ENCODE results near the gene DCDC1.

Gene DCDC1

DNA sequence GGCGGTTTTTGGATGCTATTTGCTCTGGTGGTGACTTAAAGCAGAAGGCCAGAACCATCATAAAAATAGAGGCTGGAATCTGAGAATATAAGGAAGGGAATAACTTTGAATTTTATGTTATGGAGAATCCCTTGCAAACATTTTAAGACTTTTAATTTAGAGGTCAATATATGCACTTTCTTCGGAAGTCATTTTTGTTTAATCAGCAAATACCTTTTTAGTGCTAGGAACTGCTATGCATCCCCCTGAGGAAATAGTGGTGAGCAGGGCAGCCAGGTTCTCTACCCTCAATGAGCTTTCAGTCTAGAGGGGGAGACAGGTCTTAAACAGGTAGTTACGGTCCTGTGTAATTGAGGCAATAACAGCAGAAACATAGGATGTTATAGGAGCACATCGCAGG, 516.9 kb downstream of the DCDC1 start:
- H3K36me3 ChIP-seq (ENCODE audit: control insufficient read depth, insufficient read depth, low read length), result no peaks in the 10 kb centered on the region
- no peak overlapping the region for H3K27ac ChIP-seq (ENCODE audit: insufficient read depth, low read length, poor library complexity, severe bottlenecking)
- no peaks in the 10 kb centered on the region for H3K27me3 ChIP-seq (replicated peaks; ENCODE audit: control insufficient read depth, insufficient read depth, low read length, poor library complexity, severe bottlenecking)
- H3K9me3 ChIP-seq (ENCODE audit: control insufficient read depth, low read length), result no peaks in the 10 kb centered on the region
- no peaks in the 10 kb centered on the region for H3K4me1 ChIP-seq (ENCODE audit: control insufficient read depth, insufficient read depth, low read length, poor library complexity, severe bottlenecking)
- no peak overlapping the region for H3K4me3 ChIP-seq (ENCODE audit: insufficient read depth, low read depth, low read length, poor library complexity, severe bottlenecking)
- no peak for DNase-seq

DNA sequence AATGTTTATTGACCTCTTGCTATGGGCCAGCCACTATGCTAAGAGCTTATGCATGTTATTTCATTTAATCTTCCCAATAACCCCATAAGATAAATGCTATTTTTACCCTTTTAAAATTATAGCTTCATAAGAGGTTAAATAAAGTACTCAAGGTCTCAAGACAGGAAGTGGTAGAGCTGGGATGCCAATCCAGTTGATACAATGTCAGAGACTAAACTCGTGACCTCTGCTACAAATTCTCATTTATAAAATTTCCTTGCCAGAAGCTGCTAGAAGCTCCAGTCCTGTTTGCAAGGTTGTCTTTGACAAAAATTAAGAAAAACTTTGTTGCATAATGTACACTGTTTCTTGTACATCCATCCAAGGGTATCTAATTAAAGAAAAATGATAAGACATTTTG, 517.4 kb downstream of the DCDC1 start:
- no peak for DNase-seq

DNA sequence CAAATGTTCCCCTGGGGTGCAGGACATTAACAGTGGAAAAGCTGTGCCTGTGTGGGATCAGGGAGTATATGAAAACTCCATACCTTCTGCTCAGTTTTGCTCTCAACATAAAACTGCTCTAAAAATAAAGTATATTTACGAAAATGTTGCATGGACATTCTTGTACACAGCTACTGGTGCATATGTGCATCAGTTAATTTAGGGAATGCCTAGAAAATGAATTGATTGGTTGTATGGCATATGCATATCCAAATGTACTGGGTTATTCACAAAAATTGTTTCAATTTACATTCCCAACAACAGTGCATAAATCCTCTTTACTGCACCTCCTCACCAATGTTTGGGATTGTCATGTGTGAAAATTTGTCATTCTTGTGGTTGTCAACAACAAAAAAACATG, 532.3 kb downstream of the DCDC1 start:
- Histone ChIP-seq H3K27me3 (replicated peaks; ENCODE audit: control insufficient read depth, insufficient read depth, low read length, poor library complexity, severe bottlenecking) (no peaks in the 10 kb centered on the region), H3K9me3 (ENCODE audit: control insufficient read depth, low read length) (no peaks in the 10 kb centered on the region), H3K4me3 (ENCODE audit: insufficient read depth, low read depth, low read length, poor library complexity, severe bottlenecking) (no peak overlapping the region), H3K4me1 (ENCODE audit: control insufficient read depth, insufficient read depth, low read length, poor library complexity, severe bottlenecking) (no peaks in the 10 kb centered on the region), H3K36me3 (ENCODE audit: control insufficient read depth, insufficient read depth, low read length) (no peaks in the 10 kb centered on the region), H3K27ac (ENCODE audit: insufficient read depth, low read length, poor library complexity, severe bottlenecking) (no peak overlapping the region)
- DNase-seq, result no peak

More for the DNA sequence above, 517.4 kb downstream of the DCDC1 start:
- Histone ChIP-seq H3K4me3 (ENCODE audit: insufficient read depth, low read depth, low read length, poor library complexity, severe bottlenecking) (no peak overlapping the region), H3K27me3 (replicated peaks; ENCODE audit: control insufficient read depth, insufficient read depth, low read length, poor library complexity, severe bottlenecking) (no peaks in the 10 kb centered on the region), H3K27ac (ENCODE audit: insufficient read depth, low read length, poor library complexity, severe bottlenecking) (no peak overlapping the region), H3K9me3 (ENCODE audit: control insufficient read depth, low read length) (no peaks in the 10 kb centered on the region), H3K4me1 (ENCODE audit: control insufficient read depth, insufficient read depth, low read length, poor library complexity, severe bottlenecking) (no peaks in the 10 kb centered on the region), H3K36me3 (ENCODE audit: control insufficient read depth, insufficient read depth, low read length) (no peaks in the 10 kb centered on the region)

DNA sequence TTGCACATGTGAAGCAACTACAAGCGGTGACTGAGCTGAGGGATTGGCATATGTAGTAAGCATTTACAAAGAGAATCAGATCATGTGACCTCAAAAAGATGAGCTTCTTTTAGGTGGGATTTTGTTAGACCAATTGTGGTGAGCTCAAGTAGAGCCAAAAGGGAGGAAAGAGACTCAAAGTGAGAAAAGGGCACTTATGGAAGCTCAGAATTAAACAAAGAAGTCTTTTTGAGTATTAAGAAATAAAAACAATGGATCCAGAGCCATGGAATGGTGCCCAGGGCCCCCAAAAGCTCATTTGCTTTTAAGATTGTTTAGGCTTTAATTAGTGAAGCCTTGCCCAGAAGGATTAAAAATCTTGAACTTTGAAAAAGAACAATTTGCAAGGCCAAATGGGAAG, 536.7 kb downstream of the DCDC1 start:
- Histone ChIP-seq H3K27ac (ENCODE audit: insufficient read depth, low read length, poor library complexity, severe bottlenecking) (no peak overlapping the region), H3K4me1 (ENCODE audit: control insufficient read depth, insufficient read depth, low read length, poor library complexity, severe bottlenecking) (no peaks in the 10 kb centered on the region), H3K9me3 (ENCODE audit: control insufficient read depth, low read length) (no peaks in the 10 kb centered on the region), H3K4me3 (ENCODE audit: insufficient read depth, low read depth, low read length, poor library complexity, severe bottlenecking) (no peak overlapping the region), H3K27me3 (replicated peaks; ENCODE audit: control insufficient read depth, insufficient read depth, low read length, poor library complexity, severe bottlenecking) (no peaks in the 10 kb centered on the region), H3K36me3 (ENCODE audit: control insufficient read depth, insufficient read depth, low read length) (no peaks in the 10 kb centered on the region)
- no peak for DNase-seq

DNA sequence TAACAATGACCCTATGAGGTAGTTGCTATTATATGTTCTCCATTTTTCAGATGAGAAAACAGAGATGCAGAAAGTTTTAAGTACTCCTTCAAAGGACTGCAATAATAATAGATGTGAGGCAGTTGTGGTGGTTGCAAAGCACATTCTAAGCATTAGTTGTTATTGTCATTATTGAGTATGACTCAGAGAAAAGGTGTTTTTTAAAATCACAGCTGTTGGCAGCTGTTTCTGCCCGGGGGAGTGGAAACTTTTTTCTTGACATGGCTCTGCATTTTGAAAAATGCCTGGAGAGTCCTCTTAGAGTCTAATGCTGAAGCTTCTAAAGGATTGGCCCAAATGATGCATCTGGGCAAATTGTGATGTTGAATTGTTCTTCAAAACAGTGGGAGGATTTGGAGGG, 538.9 kb downstream of the DCDC1 start:
- Histone ChIP-seq H3K27me3 (replicated peaks; ENCODE audit: control insufficient read depth, insufficient read depth, low read length, poor library complexity, severe bottlenecking) (no peaks in the 10 kb centered on the region), H3K36me3 (ENCODE audit: control insufficient read depth, insufficient read depth, low read length) (no peaks in the 10 kb centered on the region), H3K9me3 (ENCODE audit: control insufficient read depth, low read length) (no peaks in the 10 kb centered on the region), H3K27ac (ENCODE audit: insufficient read depth, low read length, poor library complexity, severe bottlenecking) (no peak overlapping the region), H3K4me1 (ENCODE audit: control insufficient read depth, insufficient read depth, low read length, poor library complexity, severe bottlenecking) (no peaks in the 10 kb centered on the region), H3K4me3 (ENCODE audit: insufficient read depth, low read depth, low read length, poor library complexity, severe bottlenecking) (no peak overlapping the region)
- no peak for DNase-seq

DNA sequence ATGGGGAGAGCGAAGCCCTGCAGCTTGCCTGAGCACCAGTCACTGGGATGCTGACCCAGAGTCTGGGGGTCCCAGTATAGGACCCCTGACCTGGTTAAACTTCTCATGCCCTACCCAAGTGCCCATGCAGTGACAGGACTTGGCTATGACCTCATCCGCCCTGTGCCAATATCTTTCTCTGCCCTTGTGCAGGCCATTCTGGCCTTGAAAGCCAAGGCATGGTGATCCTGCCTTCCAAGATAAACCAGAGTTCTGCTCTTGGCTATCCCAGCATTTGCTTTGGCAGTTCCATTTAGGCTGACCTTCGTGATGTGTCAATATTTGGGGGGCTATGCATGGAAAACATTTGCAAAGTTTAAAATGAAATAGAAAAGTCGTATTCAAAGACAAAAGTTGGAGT, 542.6 kb downstream of the DCDC1 start:
- Histone ChIP-seq H3K27me3 (replicated peaks; ENCODE audit: control insufficient read depth, insufficient read depth, low read length, poor library complexity, severe bottlenecking) (no peaks in the 10 kb centered on the region), H3K27ac (ENCODE audit: insufficient read depth, low read length, poor library complexity, severe bottlenecking) (no peak overlapping the region), H3K36me3 (ENCODE audit: control insufficient read depth, insufficient read depth, low read length) (no peaks in the 10 kb centered on the region), H3K4me3 (ENCODE audit: insufficient read depth, low read depth, low read length, poor library complexity, severe bottlenecking) (no peak overlapping the region), H3K4me1 (ENCODE audit: control insufficient read depth, insufficient read depth, low read length, poor library complexity, severe bottlenecking) (no peaks in the 10 kb centered on the region), H3K9me3 (ENCODE audit: control insufficient read depth, low read length) (no peaks in the 10 kb centered on the region)
- DNase-seq, result no peak

DNA sequence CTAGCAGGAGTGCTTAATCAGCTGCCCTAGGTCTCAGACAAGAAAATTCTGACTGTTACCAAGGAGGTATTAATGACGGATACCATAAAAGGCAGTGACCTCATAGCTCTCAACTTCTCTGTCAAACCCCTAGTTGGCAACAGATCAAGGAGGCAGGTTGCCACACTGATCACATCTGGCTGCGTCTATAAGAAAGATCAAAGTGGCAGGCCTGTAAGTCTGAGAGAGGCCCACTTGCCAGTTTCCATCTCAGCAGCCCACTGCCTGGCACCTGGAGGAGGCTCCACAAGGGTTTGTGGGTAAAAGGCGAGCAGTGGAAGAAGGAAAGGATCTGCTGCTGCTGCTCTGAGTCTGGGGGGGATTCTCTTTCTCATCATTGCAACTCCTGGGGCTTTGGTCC, 543.8 kb downstream of the DCDC1 start:
- H3K4me3 ChIP-seq (ENCODE audit: insufficient read depth, low read depth, low read length, poor library complexity, severe bottlenecking), result no peak overlapping the region
- H3K36me3 ChIP-seq (ENCODE audit: control insufficient read depth, insufficient read depth, low read length), result no peaks in the 10 kb centered on the region
- H3K4me1 ChIP-seq (ENCODE audit: control insufficient read depth, insufficient read depth, low read length, poor library complexity, severe bottlenecking), result no peaks in the 10 kb centered on the region
- no peak overlapping the region for H3K27ac ChIP-seq (ENCODE audit: insufficient read depth, low read length, poor library complexity, severe bottlenecking)
- no peaks in the 10 kb centered on the region for H3K27me3 ChIP-seq (replicated peaks; ENCODE audit: control insufficient read depth, insufficient read depth, low read length, poor library complexity, severe bottlenecking)
- no peaks in the 10 kb centered on the region for H3K9me3 ChIP-seq (ENCODE audit: control insufficient read depth, low read length)
- no peak for DNase-seq

DNA sequence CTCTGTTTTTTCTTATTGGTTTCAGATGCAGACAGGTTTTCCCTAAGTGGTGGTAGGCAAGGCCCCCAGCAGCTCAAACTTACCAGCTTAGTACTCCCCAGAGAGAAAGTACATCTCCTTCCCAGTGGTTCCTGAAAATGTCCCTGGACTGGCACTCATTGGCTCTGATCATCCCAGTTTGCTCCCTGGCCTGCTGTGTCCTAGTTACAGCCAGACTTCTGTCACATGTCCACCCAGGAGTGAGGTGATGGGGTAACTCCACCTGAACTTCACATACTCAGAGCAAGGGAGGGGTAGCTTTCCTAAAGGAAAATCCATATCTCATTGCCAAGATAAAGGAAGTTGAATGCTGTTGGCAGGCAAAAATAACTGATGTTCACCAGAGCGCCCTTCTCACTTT, 546.4 kb downstream of the DCDC1 start:
- DNase-seq, result no peak
- Histone ChIP-seq H3K4me3 (ENCODE audit: insufficient read depth, low read depth, low read length, poor library complexity, severe bottlenecking) (no peak overlapping the region), H3K27ac (ENCODE audit: insufficient read depth, low read length, poor library complexity, severe bottlenecking) (no peak overlapping the region), H3K4me1 (ENCODE audit: control insufficient read depth, insufficient read depth, low read length, poor library complexity, severe bottlenecking) (no peaks in the 10 kb centered on the region), H3K36me3 (ENCODE audit: control insufficient read depth, insufficient read depth, low read length) (no peaks in the 10 kb centered on the region), H3K9me3 (ENCODE audit: control insufficient read depth, low read length) (no peaks in the 10 kb centered on the region), H3K27me3 (replicated peaks; ENCODE audit: control insufficient read depth, insufficient read depth, low read length, poor library complexity, severe bottlenecking) (no peaks in the 10 kb centered on the region)

DNA sequence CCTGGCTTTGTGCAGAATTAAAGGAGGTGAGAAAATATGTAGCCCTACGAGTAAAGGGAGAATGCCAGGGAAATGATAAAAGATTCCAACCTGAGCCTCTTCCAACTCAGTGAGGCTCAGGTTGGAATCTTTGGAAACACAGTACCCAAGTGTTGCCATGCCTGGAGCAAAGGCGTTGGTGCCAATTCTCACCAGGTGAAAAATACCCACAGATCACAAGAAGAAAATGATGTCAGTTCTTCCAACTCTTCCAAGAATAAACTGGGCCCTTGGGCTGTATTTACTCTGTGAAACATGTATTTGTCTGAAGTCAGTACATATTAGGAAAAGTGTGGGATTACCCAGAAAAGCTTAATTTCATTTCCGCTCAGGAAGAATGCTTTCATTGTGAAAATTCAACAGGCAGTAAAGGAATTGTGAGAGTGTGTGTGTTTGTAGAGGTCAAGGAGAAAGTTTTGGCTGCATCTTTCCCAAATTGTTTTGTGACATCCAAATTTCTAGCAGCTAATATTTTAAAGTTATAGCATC, 548.0 kb downstream of the DCDC1 start:
- Histone ChIP-seq H3K27me3 (replicated peaks; ENCODE audit: control insufficient read depth, insufficient read depth, low read length, poor library complexity, severe bottlenecking) (no peaks in the 10 kb centered on the region), H3K4me3 (ENCODE audit: insufficient read depth, low read depth, low read length, poor library complexity, severe bottlenecking) (no peak overlapping the region), H3K9me3 (ENCODE audit: control insufficient read depth, low read length) (no peaks in the 10 kb centered on the region), H3K4me1 (ENCODE audit: control insufficient read depth, insufficient read depth, low read length, poor library complexity, severe bottlenecking) (no peaks in the 10 kb centered on the region), H3K27ac (ENCODE audit: insufficient read depth, low read length, poor library complexity, severe bottlenecking) (no peak overlapping the region), H3K36me3 (ENCODE audit: control insufficient read depth, insufficient read depth, low read length) (no peaks in the 10 kb centered on the region)
- DNase-seq, result no peak

DNA sequence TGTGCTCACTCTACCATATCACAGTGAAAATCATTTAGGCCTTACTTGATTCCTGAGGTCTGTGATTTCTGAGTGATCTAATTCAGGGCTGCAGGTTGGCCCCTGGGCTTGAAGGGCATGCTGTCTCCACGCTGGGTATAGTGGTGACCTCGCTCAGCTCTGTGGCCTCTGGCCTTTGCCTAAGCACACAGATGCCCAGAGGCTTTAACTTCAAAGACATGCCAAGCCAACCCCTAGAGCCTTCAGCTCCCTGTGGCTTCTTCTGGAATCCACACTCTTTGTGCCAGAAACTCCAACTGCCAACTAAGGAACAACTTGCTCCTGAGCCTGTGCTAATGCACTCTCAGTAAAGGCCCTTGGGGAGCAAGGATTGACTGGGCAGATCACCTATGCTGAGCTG, 550.8 kb downstream of the DCDC1 start:
- Histone ChIP-seq H3K9me3 (ENCODE audit: control insufficient read depth, low read length) (no peaks in the 10 kb centered on the region), H3K27ac (ENCODE audit: insufficient read depth, low read length, poor library complexity, severe bottlenecking) (no peak overlapping the region), H3K4me1 (ENCODE audit: control insufficient read depth, insufficient read depth, low read length, poor library complexity, severe bottlenecking) (no peaks in the 10 kb centered on the region), H3K36me3 (ENCODE audit: control insufficient read depth, insufficient read depth, low read length) (no peaks in the 10 kb centered on the region), H3K27me3 (replicated peaks; ENCODE audit: control insufficient read depth, insufficient read depth, low read length, poor library complexity, severe bottlenecking) (no peaks in the 10 kb centered on the region), H3K4me3 (ENCODE audit: insufficient read depth, low read depth, low read length, poor library complexity, severe bottlenecking) (no peak overlapping the region)
- DNase-seq, result no peak

All from effector memory CD4-positive, alpha-beta T cell (primary cell).